ENCODE data around the gene TRIO. TPM values are rescaled to one million over a fixed set of nuclear protein-coding genes. Genes with fewer than 3 reads are reported as not detected.

The TRIO gene
- total RNA-seq, 5 donors from 2014 or later (not counting 1 experiment from before 2014, with no cell fraction given) = 6.2 to 31.1 (median 11.8) TPM

GRCh38 chr5:14231156-14231555 lies 88.0 kb downstream of the TRIO start:
- Histone ChIP-seq H3K4me1 (ENCODE audit: control insufficient read depth in 1 of 2, extremely low read depth in 1 of 2, insufficient read depth in 2 of 2, low read length in 2 of 2) (no peaks in the 10 kb centered on the region), H3K4me3 (ENCODE audit: control insufficient read depth in 1 of 2, extremely low read depth in 1 of 2, low read length in 1 of 2) (no peak overlapping the region), H3K27ac (ENCODE audit: low read length) (no peak overlapping the region), H3K9me3 (no peaks in the 10 kb centered on the region), H3K36me3 (ENCODE audit: control insufficient read depth in 2 of 2, extremely low read depth in 1 of 2, insufficient read depth in 1 of 2, low read length in 1 of 2) (no peaks in the 10 kb centered on the region), H3K27me3 (replicated peaks in 1 of 2; ENCODE audit: control insufficient read depth in 2 of 2, extremely low read depth in 1 of 2, insufficient read depth in 2 of 2, low read length in 1 of 2) (peaks cover 0 to 3% of the 10 kb centered on the region in 2 experiments)
- ATAC-seq (replicated peaks in 1 of 4) (no peak), DNase-seq (no peak)
- POLR2A ChIA-PET = no interaction called here
- H3K4me1 Mint-ChIP-seq = no peaks in the 10 kb centered on the region
- CTCF ChIA-PET = no interaction called here
- H3K9me3 Mint-ChIP-seq = no peaks in the 10 kb centered on the region
- no peaks in the 10 kb centered on the region for H3K36me3 Mint-ChIP-seq
- H3K4me3 Mint-ChIP-seq = no peak overlapping the region
- no peak overlapping the region for H3K27ac Mint-ChIP-seq
- peaks cover 8 to 10% of the 10 kb centered on the region in 2 donors for H3K27me3 Mint-ChIP-seq
- no CpG with 5 or more reads among the region's 2 CpGs for WGBS (ENCODE audit: insufficient coverage)

GRCh38 chr5:14231890-14232289 lies 88.7 kb downstream of the TRIO start:
- POLR2A ChIA-PET = interaction anchor here in 1 of 2 donors (0.6 kb wide), 1 partner anchor 20 kb away, joined by 3 read pairs; no protein-coding TSS in a partner anchor
- CTCF ChIA-PET = no interaction called here

GRCh38 chr5:14234204-14234603 lies 91.1 kb downstream of the TRIO start:
- ChIA-PET CTCF (no interaction called here), POLR2A (no interaction called here)
- ATAC-seq (replicated peaks in 1 of 4) = no peak
- Mint-ChIP-seq H3K36me3 (no peaks in the 10 kb centered on the region), H3K4me1 (no peaks in the 10 kb centered on the region), H3K9me3 (no peaks in the 10 kb centered on the region), H3K27me3 (peaks cover 8 to 10% of the 10 kb centered on the region in 2 donors), H3K27ac (no peak overlapping the region), H3K4me3 (no peak overlapping the region)
- peaks cover 0 to 3% of the 10 kb centered on the region in 2 experiments for H3K27me3 ChIP-seq (replicated peaks in 1 of 2; ENCODE audit: control insufficient read depth in 2 of 2, extremely low read depth in 1 of 2, insufficient read depth in 2 of 2, low read length in 1 of 2)
- no peak overlapping the region for H3K4me3 ChIP-seq (ENCODE audit: control insufficient read depth in 1 of 2, extremely low read depth in 1 of 2, low read length in 1 of 2)
- no peaks in the 10 kb centered on the region for H3K9me3 ChIP-seq
- no peak overlapping the region for H3K27ac ChIP-seq (ENCODE audit: low read length)
- no peaks in the 10 kb centered on the region for H3K4me1 ChIP-seq (ENCODE audit: control insufficient read depth in 1 of 2, extremely low read depth in 1 of 2, insufficient read depth in 2 of 2, low read length in 2 of 2)
- WGBS (ENCODE audit: insufficient coverage) = 94% methylated on average over 3 of the region's 3 CpGs
- no peak for DNase-seq
- H3K36me3 ChIP-seq (ENCODE audit: control insufficient read depth in 2 of 2, extremely low read depth in 1 of 2, insufficient read depth in 1 of 2, low read length in 1 of 2) = no peaks in the 10 kb centered on the region

More at GRCh38 chr5:14231890-14232289, 88.7 kb downstream of the TRIO start:
- H3K27me3 Mint-ChIP-seq = peaks cover 8 to 10% of the 10 kb centered on the region in 2 donors
- H3K27ac Mint-ChIP-seq = no peak overlapping the region
- ATAC-seq (replicated peaks in 1 of 4) = no peak
- Histone ChIP-seq H3K27ac (ENCODE audit: low read length) (no peak overlapping the region), H3K4me3 (ENCODE audit: control insufficient read depth in 1 of 2, extremely low read depth in 1 of 2, low read length in 1 of 2) (no peak overlapping the region), H3K27me3 (replicated peaks in 1 of 2; ENCODE audit: control insufficient read depth in 2 of 2, extremely low read depth in 1 of 2, insufficient read depth in 2 of 2, low read length in 1 of 2) (no peaks in the 10 kb centered on the region), H3K9me3 (no peaks in the 10 kb centered on the region), H3K36me3 (ENCODE audit: control insufficient read depth in 2 of 2, extremely low read depth in 1 of 2, insufficient read depth in 1 of 2, low read length in 1 of 2) (no peaks in the 10 kb centered on the region), H3K4me1 (ENCODE audit: control insufficient read depth in 1 of 2, extremely low read depth in 1 of 2, insufficient read depth in 2 of 2, low read length in 2 of 2) (no peaks in the 10 kb centered on the region)
- H3K4me3 Mint-ChIP-seq = no peak overlapping the region
- no peak for DNase-seq
- no peaks in the 10 kb centered on the region for H3K4me1 Mint-ChIP-seq
- 86% methylated on average over 3 of the region's 4 CpGs for WGBS (ENCODE audit: insufficient coverage)
- H3K9me3 Mint-ChIP-seq = no peaks in the 10 kb centered on the region
- H3K36me3 Mint-ChIP-seq = no peaks in the 10 kb centered on the region

GRCh38 chr5:14235872-14236271 lies 92.7 kb downstream of the TRIO start:
- H3K4me3 ChIP-seq (ENCODE audit: control insufficient read depth in 1 of 2, extremely low read depth in 1 of 2, low read length in 1 of 2) = no peak overlapping the region
- POLR2A ChIA-PET = no interaction called here
- H3K9me3 ChIP-seq = no peaks in the 10 kb centered on the region
- H3K9me3 Mint-ChIP-seq = no peaks in the 10 kb centered on the region
- no peak overlapping the region for H3K27ac Mint-ChIP-seq
- H3K36me3 ChIP-seq (ENCODE audit: control insufficient read depth in 2 of 2, extremely low read depth in 1 of 2, insufficient read depth in 1 of 2, low read length in 1 of 2) = no peaks in the 10 kb centered on the region
- ATAC-seq (replicated peaks in 1 of 4) = no peak
- H3K4me1 Mint-ChIP-seq = no peaks in the 10 kb centered on the region
- no peaks in the 10 kb centered on the region for H3K4me1 ChIP-seq (ENCODE audit: control insufficient read depth in 1 of 2, extremely low read depth in 1 of 2, insufficient read depth in 2 of 2, low read length in 2 of 2)
- no CpG with 5 or more reads among the region's 4 CpGs for WGBS (ENCODE audit: insufficient coverage)
- peaks cover 0 to 3% of the 10 kb centered on the region in 2 experiments for H3K27me3 ChIP-seq (replicated peaks in 1 of 2; ENCODE audit: control insufficient read depth in 2 of 2, extremely low read depth in 1 of 2, insufficient read depth in 2 of 2, low read length in 1 of 2)
- H3K27ac ChIP-seq (ENCODE audit: low read length) = no peak overlapping the region
- no peak overlapping the region for H3K4me3 Mint-ChIP-seq
- peaks cover 8 to 10% of the 10 kb centered on the region in 2 donors for H3K27me3 Mint-ChIP-seq
- no peak for DNase-seq
- CTCF ChIA-PET = no interaction called here
- no peaks in the 10 kb centered on the region for H3K36me3 Mint-ChIP-seq

- H3K27ac Mint-ChIP-seq = no peak overlapping the region
- no peak for ATAC-seq (replicated peaks in 1 of 4)
- POLR2A ChIA-PET = no interaction called here
- DNase-seq = no peak
- H3K4me1 Mint-ChIP-seq = no peaks in the 10 kb centered on the region
- no peak overlapping the region for H3K27ac ChIP-seq (ENCODE audit: low read length)
- no peaks in the 10 kb centered on the region for H3K4me1 ChIP-seq (ENCODE audit: control insufficient read depth in 1 of 2, extremely low read depth in 1 of 2, insufficient read depth in 2 of 2, low read length in 2 of 2)
- peaks cover 0 to 3% of the 10 kb centered on the region in 2 experiments for H3K27me3 ChIP-seq (replicated peaks in 1 of 2; ENCODE audit: control insufficient read depth in 2 of 2, extremely low read depth in 1 of 2, insufficient read depth in 2 of 2, low read length in 1 of 2)
- H3K9me3 Mint-ChIP-seq = no peaks in the 10 kb centered on the region
- H3K4me3 ChIP-seq (ENCODE audit: control insufficient read depth in 1 of 2, extremely low read depth in 1 of 2, low read length in 1 of 2) = no peak overlapping the region
- H3K4me3 Mint-ChIP-seq = no peak overlapping the region
- no CpG with 5 or more reads among the region's 3 CpGs for WGBS (ENCODE audit: insufficient coverage)
- peaks cover 8 to 10% of the 10 kb centered on the region in 2 donors for H3K27me3 Mint-ChIP-seq
- no peaks in the 10 kb centered on the region for H3K36me3 Mint-ChIP-seq
- CTCF ChIA-PET = no interaction called here
- no peaks in the 10 kb centered on the region for H3K9me3 ChIP-seq
- no peaks in the 10 kb centered on the region for H3K36me3 ChIP-seq (ENCODE audit: control insufficient read depth in 2 of 2, extremely low read depth in 1 of 2, insufficient read depth in 1 of 2, low read length in 1 of 2)
Observed at GRCh38 chr5:14236757-14237156, 93.6 kb downstream of the TRIO start.

GRCh38 chr5:14237317-14238086 lies 94.4 kb downstream of the TRIO start:
- POLR2A ChIA-PET = no interaction called here
- no peaks in the 10 kb centered on the region for H3K4me1 Mint-ChIP-seq
- no peak overlapping the region for H3K4me3 ChIP-seq (ENCODE audit: control insufficient read depth in 1 of 2, extremely low read depth in 1 of 2, low read length in 1 of 2)
- no peak overlapping the region for H3K27ac ChIP-seq (ENCODE audit: low read length)
- CTCF ChIA-PET = no interaction called here
- H3K36me3 ChIP-seq (ENCODE audit: control insufficient read depth in 2 of 2, extremely low read depth in 1 of 2, insufficient read depth in 1 of 2, low read length in 1 of 2) = no peaks in the 10 kb centered on the region
- peaks cover 8 to 10% of the 10 kb centered on the region in 2 donors for H3K27me3 Mint-ChIP-seq
- H3K27ac Mint-ChIP-seq = no peak overlapping the region
- no peaks in the 10 kb centered on the region for H3K9me3 ChIP-seq
- no peak overlapping the region for H3K4me3 Mint-ChIP-seq
- WGBS (ENCODE audit: insufficient coverage) = 75% methylated on average over 6 of the region's 12 CpGs
- ATAC-seq (replicated peaks in 1 of 4) = no peak
- H3K27me3 ChIP-seq (replicated peaks in 1 of 2; ENCODE audit: control insufficient read depth in 2 of 2, extremely low read depth in 1 of 2, insufficient read depth in 2 of 2, low read length in 1 of 2) = peaks cover 0 to 3% of the 10 kb centered on the region in 2 experiments
- H3K9me3 Mint-ChIP-seq = no peaks in the 10 kb centered on the region
- no peaks in the 10 kb centered on the region for H3K36me3 Mint-ChIP-seq
- DNase-seq = no peak
- H3K4me1 ChIP-seq (ENCODE audit: control insufficient read depth in 1 of 2, extremely low read depth in 1 of 2, insufficient read depth in 2 of 2, low read length in 2 of 2) = no peaks in the 10 kb centered on the region

Measured in T-cell (primary cell).